NT2/D1 (cell line): ENCODE results near the gene FMN2.

Source experiments
- SUZ12 ChIP-seq: IDR thresholded peaks from 2 replicates; pipeline ENCODE4 v1.6.1; 2011; ENCODE audit not compliant: insufficient read length, insufficient read depth; ENCODE audit errors: extremely low read depth
- ZNF274 ChIP-seq: IDR thresholded peaks from 2 replicates; pipeline ENCODE4 v1.6.1; 2011; ENCODE audit warnings: mild to moderate bottlenecking, low read depth, low read length

DNA sequence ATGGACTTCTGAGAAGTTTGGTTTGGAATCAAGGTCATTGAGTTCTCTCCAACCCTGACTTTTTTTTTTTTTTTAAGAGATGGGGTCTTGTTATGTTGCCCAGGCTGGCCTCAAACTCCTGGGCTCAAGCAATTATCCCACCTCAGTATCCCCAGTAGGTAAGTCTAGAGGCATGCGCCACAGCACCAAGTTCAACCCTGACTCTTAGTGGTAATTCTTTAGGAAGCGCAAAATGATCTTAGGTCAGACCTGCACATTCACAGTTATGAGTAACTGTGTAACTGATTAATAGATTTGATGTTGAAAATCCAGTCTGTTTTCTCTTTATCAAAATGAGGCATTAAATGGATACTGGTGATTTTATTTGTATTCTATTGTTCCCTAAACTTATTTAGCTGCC lies 424.4 kb downstream of the FMN2 start:
- TF ChIP-seq SUZ12 = no peak
- no peak for TF ChIP-seq ZNF274
